ENCODE data around the gene CCRL2.

GRCh38 chr3:46420931-46421330 lies 13.9 kb downstream of the CCRL2 start:
- no peak for TF ChIP-seq CTCF (IDR thresholded peaks at IDR 0.05)
- no peak for TF ChIP-seq POLR2A (IDR thresholded peaks at IDR 0.05)
